ENCODE data around the gene PCSK6. TPM values are rescaled to one million over a fixed set of nuclear protein-coding genes. Genes with fewer than 3 reads are reported as not detected.

The PCSK6 gene
- total RNA-seq, 2 donors from 2014 or later, result 1.9 to 27.8 TPM

DNA sequence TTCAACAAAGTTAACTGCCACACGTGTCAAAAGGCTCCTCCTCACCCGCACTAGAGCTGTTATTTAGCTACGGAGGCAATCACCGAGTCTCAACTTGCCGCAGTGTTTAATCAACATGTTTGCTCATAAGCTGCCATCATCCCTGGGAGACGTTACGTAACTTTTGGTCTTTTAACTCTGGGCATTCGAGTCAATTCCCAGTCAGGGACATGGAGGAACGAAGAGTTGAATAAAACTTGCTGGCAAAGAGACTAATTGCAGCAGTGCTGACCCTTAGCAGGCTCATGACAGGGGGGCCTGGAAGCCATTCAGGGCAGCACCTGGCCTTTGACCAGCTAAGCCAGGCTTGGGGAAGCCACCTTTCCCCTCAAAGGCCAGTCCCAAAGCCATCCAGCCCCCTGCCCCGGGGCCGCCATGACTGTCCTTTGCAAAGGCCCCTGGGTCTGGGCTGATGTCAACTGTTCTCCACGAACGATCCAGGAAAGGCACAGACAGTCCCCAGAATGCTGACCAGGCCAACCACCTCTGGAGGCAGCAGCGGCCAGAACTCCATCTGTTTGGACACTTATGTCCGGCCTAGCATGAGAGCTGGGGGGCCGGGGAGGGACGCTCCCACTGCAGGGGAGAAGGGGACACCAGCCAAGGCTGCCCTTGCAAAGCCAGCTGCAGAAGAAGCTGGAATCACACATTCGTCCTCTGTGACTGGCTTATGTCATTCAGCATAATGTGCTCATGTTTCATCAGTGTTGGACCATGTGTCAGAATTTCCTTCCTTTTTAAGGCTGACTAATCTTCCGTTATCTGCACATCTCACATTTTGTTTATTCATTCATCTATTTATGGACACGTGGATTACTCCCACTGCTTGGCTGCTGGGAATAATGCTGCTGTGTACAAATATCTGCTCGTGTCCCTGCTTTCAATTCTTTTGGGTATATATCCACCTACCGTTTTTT, 43.7 kb downstream of the PCSK6 start:
- DNase-seq (no peak), ATAC-seq (no peak)
- no peak overlapping the region for H3K27ac Mint-ChIP-seq
- no peak overlapping the region for H3K4me3 Mint-ChIP-seq
- H3K27me3 Mint-ChIP-seq, result peaks cover 40% of the 10 kb centered on the region
- no peaks in the 10 kb centered on the region for H3K9me3 ChIP-seq (ENCODE audit: control insufficient read depth, low read length, poor library complexity, severe bottlenecking)
- no peaks in the 10 kb centered on the region for H3K36me3 Mint-ChIP-seq (ENCODE audit: low read depth)
- peaks cover 5% of the 10 kb centered on the region for H3K4me1 Mint-ChIP-seq

DNA sequence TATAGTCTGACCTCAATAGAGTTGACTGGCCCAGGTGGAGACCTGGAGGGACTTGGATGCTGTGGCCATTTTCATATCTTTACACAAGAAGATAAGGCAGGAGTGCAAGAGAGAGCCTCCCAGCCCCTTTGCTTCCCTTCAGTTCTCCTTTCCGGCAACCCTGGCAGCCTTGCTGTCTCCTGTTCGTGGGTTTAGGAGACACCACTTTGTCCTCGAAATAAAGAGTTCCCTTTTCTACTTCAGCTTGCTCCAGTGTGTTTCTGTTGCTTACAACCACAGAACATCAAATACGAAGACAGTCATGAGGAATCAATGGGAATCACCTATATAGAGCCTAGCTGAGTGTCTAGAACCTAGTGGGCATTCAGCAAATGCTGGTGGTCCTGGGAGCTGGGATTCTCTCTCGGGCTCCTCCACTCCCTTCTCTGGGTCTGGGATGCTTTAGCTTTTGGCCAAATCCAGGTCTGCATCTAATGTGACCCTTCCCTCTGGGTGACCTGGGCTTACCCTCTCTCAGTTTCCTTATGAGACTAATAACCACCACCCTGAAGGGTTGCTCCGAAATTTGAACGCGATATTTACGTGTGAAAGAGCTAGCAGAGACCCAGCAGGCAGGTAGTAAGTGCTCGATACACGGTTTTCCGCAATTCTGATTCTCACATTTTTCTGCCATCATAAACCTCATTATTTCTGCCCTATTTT, 44.5 kb downstream of the PCSK6 start:
- ATAC-seq, result no peak
- Mint-ChIP-seq H3K4me1 (peaks cover 5% of the 10 kb centered on the region), H3K4me3 (no peak overlapping the region), H3K27me3 (peaks cover 35% of the 10 kb centered on the region), H3K36me3 (ENCODE audit: low read depth) (no peaks in the 10 kb centered on the region), H3K27ac (no peak overlapping the region)
- no peaks in the 10 kb centered on the region for H3K9me3 ChIP-seq (ENCODE audit: control insufficient read depth, low read length, poor library complexity, severe bottlenecking)
- DNase-seq, result no peak

GRCh38 chr15:101444015-101444414, 45.5 kb downstream of the PCSK6 start:
- Mint-ChIP-seq H3K36me3 (ENCODE audit: low read depth) (no peaks in the 10 kb centered on the region), H3K27ac (no peak overlapping the region), H3K27me3 (peaks cover 39% of the 10 kb centered on the region), H3K4me3 (no peak overlapping the region), H3K4me1 (peaks cover 5% of the 10 kb centered on the region)
- DNase-seq (no peak), ATAC-seq (no peak)
- no peaks in the 10 kb centered on the region for H3K9me3 ChIP-seq (ENCODE audit: control insufficient read depth, low read length, poor library complexity, severe bottlenecking)

- no peak for ATAC-seq
- H3K4me3 Mint-ChIP-seq, result no peak overlapping the region
- H3K36me3 Mint-ChIP-seq (ENCODE audit: low read depth), result peaks cover 3% of the 10 kb centered on the region
These were observed 47.2 kb downstream of the PCSK6 start for GRCh38 chr15:101442272-101442671.

DNA sequence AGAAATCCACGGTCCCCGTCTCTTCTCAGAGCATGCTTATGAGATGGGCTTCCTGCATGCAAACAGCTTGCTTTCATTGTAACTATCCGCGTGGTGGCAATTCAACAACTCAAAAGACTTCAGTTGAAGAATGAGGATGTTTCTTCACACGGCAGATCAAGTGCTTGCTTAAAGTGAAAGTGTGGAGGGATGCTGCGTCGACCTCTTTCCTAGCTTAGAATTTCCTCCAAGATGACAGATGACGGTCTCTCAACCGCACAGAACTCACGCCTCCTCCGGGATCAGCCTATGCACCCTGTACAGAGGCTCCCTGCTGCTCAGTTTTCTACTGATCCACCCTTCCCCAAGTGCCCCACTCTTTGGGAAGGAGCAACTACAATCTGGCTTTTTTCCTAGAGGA, 47.8 kb downstream of the PCSK6 start:
- peaks cover 2% of the 10 kb centered on the region for H3K4me1 Mint-ChIP-seq
- H3K36me3 Mint-ChIP-seq (ENCODE audit: low read depth), result peaks cover 3% of the 10 kb centered on the region
- H3K9me3 ChIP-seq (ENCODE audit: control insufficient read depth, low read length, poor library complexity, severe bottlenecking), result no peaks in the 10 kb centered on the region
- ATAC-seq (no peak), DNase-seq (no peak)
- H3K4me3 Mint-ChIP-seq, result no peak overlapping the region
- peaks cover 42% of the 10 kb centered on the region for H3K27me3 Mint-ChIP-seq
- no peak overlapping the region for H3K27ac Mint-ChIP-seq

More at GRCh38 chr15:101442272-101442671, 47.2 kb downstream of the PCSK6 start:
- Mint-ChIP-seq H3K27ac (no peak overlapping the region), H3K4me1 (peaks cover 2% of the 10 kb centered on the region), H3K27me3 (peaks cover 43% of the 10 kb centered on the region)
- DNase-seq, result no peak
- no peaks in the 10 kb centered on the region for H3K9me3 ChIP-seq (ENCODE audit: control insufficient read depth, low read length, poor library complexity, severe bottlenecking)

DNA sequence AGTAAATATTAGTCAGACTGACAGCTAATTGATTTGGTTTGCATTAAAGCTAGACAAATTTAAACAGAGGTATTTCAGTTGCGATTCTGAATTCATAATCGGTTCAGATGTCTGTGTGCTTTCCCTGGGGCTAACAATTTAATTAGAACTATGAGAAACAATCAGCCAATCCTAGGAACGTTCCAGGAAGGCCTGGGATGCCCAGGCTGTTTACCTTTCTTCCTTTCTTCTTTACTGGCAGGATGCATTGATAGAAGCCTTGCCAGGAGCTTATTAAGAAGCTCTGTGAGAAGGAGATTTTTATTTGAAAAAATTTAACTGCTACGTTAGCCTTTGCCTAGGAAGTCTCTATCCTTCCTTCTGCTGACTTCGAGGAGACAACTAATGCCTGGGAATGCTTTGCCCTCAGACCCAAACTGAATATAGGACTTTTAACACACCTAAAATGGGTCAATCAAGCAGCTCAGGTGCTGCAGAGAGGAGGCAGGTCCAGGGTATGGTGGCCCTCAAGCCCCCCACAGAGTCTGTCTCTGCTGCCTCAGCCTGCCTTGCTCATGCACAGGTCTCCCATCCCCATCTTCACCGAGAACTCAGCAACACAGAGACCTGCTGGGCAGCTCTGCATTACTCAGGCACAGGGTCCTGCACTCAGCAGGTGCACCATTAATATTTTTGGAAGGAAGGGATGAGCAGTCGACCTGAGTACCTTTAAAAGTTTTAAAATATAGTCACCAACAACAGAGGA, 48.5 kb downstream of the PCSK6 start:
- no peak for DNase-seq
- H3K4me3 Mint-ChIP-seq, result no peak overlapping the region
- no peak for ATAC-seq
- no peaks in the 10 kb centered on the region for H3K9me3 ChIP-seq (ENCODE audit: control insufficient read depth, low read length, poor library complexity, severe bottlenecking)
- peaks cover 3% of the 10 kb centered on the region for H3K36me3 Mint-ChIP-seq (ENCODE audit: low read depth)
- H3K4me1 Mint-ChIP-seq, result peaks cover 2% of the 10 kb centered on the region
- no peak overlapping the region for H3K27ac Mint-ChIP-seq
- H3K27me3 Mint-ChIP-seq, result peaks cover 36% of the 10 kb centered on the region

GRCh38 chr15:101439920-101440319, 49.6 kb downstream of the PCSK6 start:
- Mint-ChIP-seq H3K4me3 (no peak overlapping the region), H3K27ac (no peak overlapping the region), H3K4me1 (peaks cover 2% of the 10 kb centered on the region), H3K27me3 (peaks cover 43% of the 10 kb centered on the region), H3K36me3 (ENCODE audit: low read depth) (peaks cover 3% of the 10 kb centered on the region)
- no peak for DNase-seq
- no peaks in the 10 kb centered on the region for H3K9me3 ChIP-seq (ENCODE audit: control insufficient read depth, low read length, poor library complexity, severe bottlenecking)
- no peak for ATAC-seq

- Mint-ChIP-seq H3K27me3 (peaks cover 48% of the 10 kb centered on the region), H3K27ac (no peak overlapping the region), H3K4me3 (no peak overlapping the region), H3K36me3 (ENCODE audit: low read depth) (peaks cover 3% of the 10 kb centered on the region), H3K4me1 (peaks cover 2% of the 10 kb centered on the region)
- ATAC-seq, result no peak
- no peak for DNase-seq
- H3K9me3 ChIP-seq (ENCODE audit: control insufficient read depth, low read length, poor library complexity, severe bottlenecking), result no peaks in the 10 kb centered on the region
These were observed 50.1 kb downstream of the PCSK6 start for GRCh38 chr15:101439285-101439919.

DNA sequence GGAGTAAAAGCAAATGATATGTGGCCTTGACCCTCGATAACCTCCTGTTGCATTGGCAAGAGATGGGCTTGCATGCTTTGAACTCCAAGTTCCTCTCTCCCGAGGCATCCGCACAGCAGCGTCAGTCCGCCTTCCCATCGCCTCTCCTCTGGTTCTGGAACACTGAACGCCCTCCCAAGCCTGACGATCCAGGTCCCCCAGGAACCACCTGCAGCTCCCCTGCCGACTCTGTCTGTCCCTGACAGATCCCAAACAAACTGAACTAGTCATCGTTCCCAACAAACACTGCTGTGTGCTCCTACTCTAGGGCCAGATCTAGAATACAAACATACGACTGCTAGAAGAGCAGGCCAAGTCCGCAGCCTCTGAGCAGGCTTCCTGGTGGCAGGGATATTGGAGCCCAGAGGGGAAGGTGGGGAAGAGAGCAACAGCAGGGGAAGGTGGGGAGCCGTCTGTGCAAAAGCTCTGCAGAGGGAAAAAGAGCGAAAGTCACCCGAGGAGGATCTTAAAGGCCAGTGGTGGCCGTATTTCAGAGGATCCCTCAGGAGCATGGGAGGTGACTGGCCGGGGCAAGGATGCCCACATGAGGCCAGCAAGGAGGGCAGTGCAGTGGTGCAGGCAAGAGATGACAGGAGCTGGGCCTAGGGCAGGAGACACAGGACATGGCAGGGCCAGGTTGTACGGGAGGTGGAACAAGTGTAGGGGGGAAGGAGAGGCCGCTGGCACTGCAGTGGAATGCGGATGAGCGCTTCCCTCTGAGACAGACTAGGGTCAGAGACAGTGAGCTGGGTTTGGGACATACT, 50.8 kb downstream of the PCSK6 start:
- peaks cover 2% of the 10 kb centered on the region for H3K4me1 Mint-ChIP-seq
- no peak for ATAC-seq
- H3K9me3 ChIP-seq (ENCODE audit: control insufficient read depth, low read length, poor library complexity, severe bottlenecking), result no peaks in the 10 kb centered on the region
- H3K36me3 Mint-ChIP-seq (ENCODE audit: low read depth), result peaks cover 3% of the 10 kb centered on the region
- peaks cover 53% of the 10 kb centered on the region for H3K27me3 Mint-ChIP-seq
- no peak overlapping the region for H3K27ac Mint-ChIP-seq
- DNase-seq, result no peak
- no peak overlapping the region for H3K4me3 Mint-ChIP-seq

- H3K36me3 Mint-ChIP-seq (ENCODE audit: low read depth), result peaks cover 3% of the 10 kb centered on the region
These were observed 51.7 kb downstream of the PCSK6 start for GRCh38 chr15:101437618-101438481.

DNA sequence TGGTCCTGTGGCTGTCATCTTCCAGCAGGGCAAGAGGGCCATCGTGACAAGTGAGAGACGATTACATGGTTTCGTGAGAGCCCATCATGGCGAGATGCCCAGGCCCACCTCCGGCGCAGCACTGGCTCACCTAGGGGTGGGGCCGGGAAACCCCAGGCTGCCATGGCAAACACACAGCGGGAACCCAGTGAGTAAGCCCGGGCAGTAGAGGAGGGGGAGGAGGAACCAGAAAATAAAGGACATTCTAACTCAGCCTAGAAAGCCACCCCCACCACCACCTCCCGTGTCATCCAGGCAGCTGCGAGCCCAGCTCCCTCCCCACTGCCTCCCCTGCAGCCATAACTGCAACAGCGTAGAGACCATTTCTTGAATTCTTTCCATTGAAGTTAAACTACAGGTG, 52.3 kb downstream of the PCSK6 start:
- no peak overlapping the region for H3K27ac Mint-ChIP-seq
- H3K27me3 Mint-ChIP-seq, result peaks cover 60% of the 10 kb centered on the region
- no peak overlapping the region for H3K4me3 Mint-ChIP-seq
- H3K36me3 Mint-ChIP-seq (ENCODE audit: low read depth), result peaks cover 3% of the 10 kb centered on the region
- ATAC-seq, result no peak
- no peak for DNase-seq
- H3K9me3 ChIP-seq (ENCODE audit: control insufficient read depth, low read length, poor library complexity, severe bottlenecking), result no peaks in the 10 kb centered on the region
- peaks cover 2% of the 10 kb centered on the region for H3K4me1 Mint-ChIP-seq

More at GRCh38 chr15:101437618-101438481, 51.7 kb downstream of the PCSK6 start:
- H3K27ac Mint-ChIP-seq, result no peak overlapping the region
- DNase-seq, result no peak
- H3K27me3 Mint-ChIP-seq, result peaks cover 60% of the 10 kb centered on the region
- H3K9me3 ChIP-seq (ENCODE audit: control insufficient read depth, low read length, poor library complexity, severe bottlenecking), result no peaks in the 10 kb centered on the region
- no peak overlapping the region for H3K4me3 Mint-ChIP-seq
- no peak for ATAC-seq
- H3K4me1 Mint-ChIP-seq, result peaks cover 2% of the 10 kb centered on the region

Data from T-helper 17 cell (primary cell).